Neutrophil (primary cell): ENCODE data around the gene LDB2.

Experiments used
- H3K27ac ChIP-seq: fragments of 200-600 bp; sonication (generic); 2 replicates; pipeline ENCODE4 v1.5.1; 2016; ENCODE audit warnings: mild to moderate bottlenecking, moderate library complexity
- H3K27me3 ChIP-seq: fragments of 200-600 bp; sonication (generic); 2 replicates; pipeline ENCODE4 v1.6.0; 2016; ENCODE audit warnings: mild to moderate bottlenecking
- H3K36me3 ChIP-seq: fragments of 200-600 bp; sonication (generic); 2 replicates; pipeline ENCODE4 v1.5.1; 2017
- H3K4me1 ChIP-seq, 2 experiments: fragments of 200-600 bp in 1 of 2; sonication (generic) in 1 of 2; 1 replicate in 1 of 2; 2 replicates in 1 of 2; pipeline versions ENCODE4 v1.5.1 to v1.6.1; 2013 to 2016; ENCODE audit warnings: low read depth in 1 of 2, low read length in 1 of 2, mild to moderate bottlenecking in 1 of 2, moderate library complexity in 1 of 2; ENCODE audit not compliant: control insufficient read depth in 1 of 2, insufficient read depth in 1 of 2
- H3K4me3 ChIP-seq, 2 experiments: fragments of 200-600 bp in 1 of 2; sonication (generic) in 1 of 2; 1 replicate in 1 of 2; 2 replicates in 1 of 2; pipeline ENCODE4 v1.5.1; 2013 to 2016; ENCODE audit warnings: low read depth in 1 of 2, low read length in 1 of 2, mild to moderate bottlenecking in 1 of 2, moderate library complexity in 1 of 2
- H3K9me3 ChIP-seq: fragments of 200-600 bp; sonication (generic); 2 replicates; pipeline ENCODE4 v1.5.1; 2016
- CTCF ChIP-seq: fragments of 200-600 bp; sonication (generic); IDR thresholded peaks from 2 replicates; pipeline ENCODE4 v1.5.1; 2016; ENCODE audit warnings: antibody characterized with exemption

The LDB2 gene

GRCh38 chr4:16732741-16733140, 165.7 kb downstream of the LDB2 start:
- H3K4me3 ChIP-seq = no peak overlapping the region
- TF ChIP-seq CTCF = no peak
- no peaks in the 10 kb centered on the region for H3K4me1 ChIP-seq
- no peaks in the 10 kb centered on the region for H3K36me3 ChIP-seq
- H3K27ac ChIP-seq = no peak overlapping the region
- H3K27me3 ChIP-seq = no peaks in the 10 kb centered on the region
- no peaks in the 10 kb centered on the region for H3K9me3 ChIP-seq

DNA sequence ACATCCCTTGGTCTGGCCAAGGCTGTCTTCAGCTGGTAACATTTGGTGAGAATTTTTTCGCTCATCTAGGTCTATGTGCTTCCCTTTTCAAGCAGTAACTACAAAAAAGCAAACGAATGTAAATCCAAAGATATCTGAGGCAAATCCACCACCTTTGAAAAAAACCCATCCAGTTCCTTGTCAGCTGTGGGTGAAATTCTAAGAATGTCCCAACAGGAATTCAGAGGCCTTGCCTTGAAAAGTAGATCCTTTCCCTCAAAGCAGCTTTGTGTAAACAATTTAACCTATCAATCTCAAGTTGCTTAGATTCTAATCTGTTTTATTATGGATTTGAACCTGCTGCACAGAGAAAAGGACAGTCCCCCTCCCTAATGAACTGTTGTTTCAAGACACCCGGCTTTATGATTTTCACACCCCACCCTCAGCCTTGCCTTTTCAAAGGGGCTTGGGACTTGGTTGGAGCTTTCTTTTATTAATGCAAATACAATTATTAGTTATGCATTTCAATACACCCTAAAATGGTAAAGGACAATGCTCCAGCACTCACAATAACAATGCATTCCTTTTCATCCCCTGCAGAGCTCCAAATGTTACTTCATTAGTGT, 166.6 kb downstream of the LDB2 start:
- no peak for TF ChIP-seq CTCF
- Histone ChIP-seq H3K9me3 (no peaks in the 10 kb centered on the region), H3K27ac (no peak overlapping the region), H3K27me3 (no peaks in the 10 kb centered on the region), H3K4me1 (no peaks in the 10 kb centered on the region), H3K4me3 (no peak overlapping the region), H3K36me3 (no peaks in the 10 kb centered on the region)

- no peaks in the 10 kb centered on the region for H3K9me3 ChIP-seq
- no peaks in the 10 kb centered on the region for H3K27me3 ChIP-seq
- no peaks in the 10 kb centered on the region for H3K36me3 ChIP-seq
- H3K4me3 ChIP-seq = no peak overlapping the region
- H3K4me1 ChIP-seq = no peaks in the 10 kb centered on the region
- TF ChIP-seq CTCF = no peak
- H3K27ac ChIP-seq = no peak overlapping the region
Measured at GRCh38 chr4:16730522-16731205, 167.8 kb downstream of the LDB2 start.

DNA sequence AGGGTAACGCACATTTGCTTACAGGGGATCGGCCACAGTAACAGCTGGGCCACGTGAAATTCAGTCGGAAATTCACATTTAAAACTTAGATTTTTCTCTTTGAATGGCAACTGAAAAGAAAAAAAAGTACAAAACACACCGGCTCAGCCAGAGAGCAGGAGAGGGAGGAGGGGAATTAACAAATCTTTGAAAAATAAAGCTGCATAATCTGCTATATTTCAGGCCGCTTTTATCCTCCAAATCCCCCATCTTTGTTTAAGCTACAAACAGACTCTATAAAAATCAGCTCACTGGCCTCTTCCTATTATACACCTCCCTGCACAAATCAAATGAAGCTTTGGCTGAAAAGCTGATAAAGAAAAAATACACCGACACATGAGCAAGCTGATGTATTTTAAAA, 169.1 kb downstream of the LDB2 start:
- no peaks in the 10 kb centered on the region for H3K9me3 ChIP-seq
- TF ChIP-seq CTCF = no peak
- H3K36me3 ChIP-seq = no peaks in the 10 kb centered on the region
- no peak overlapping the region for H3K27ac ChIP-seq
- no peaks in the 10 kb centered on the region for H3K27me3 ChIP-seq
- no peak overlapping the region for H3K4me3 ChIP-seq
- no peaks in the 10 kb centered on the region for H3K4me1 ChIP-seq

GRCh38 chr4:16728849-16729248, 169.6 kb downstream of the LDB2 start:
- Histone ChIP-seq H3K27ac (no peak overlapping the region), H3K27me3 (no peaks in the 10 kb centered on the region), H3K36me3 (no peaks in the 10 kb centered on the region), H3K4me1 (no peaks in the 10 kb centered on the region), H3K9me3 (no peaks in the 10 kb centered on the region), H3K4me3 (no peak overlapping the region)
- no peak for TF ChIP-seq CTCF
